Activated T-helper 1 cell treated with anti-CD3 and anti-CD28 coated beads, Interleukin-12 subunit alpha, Interleukin-12 subunit beta, Interleukin-2, Interleukin-4 antibody, amounts not matched to agents 30 ng/mL and 10 ng/mL and 1 ng/mL, durations not matched to agents 14 hours and 24 hours and 36 hours (primary cell): Measurements from ENCODE around the gene GADL1. TPM values are rescaled to one million over a fixed set of nuclear protein-coding genes. Genes with fewer than 3 reads are reported as not detected.

ENCODE experiments used
- DNase-seq: peaks from one replicate; pipeline ENCODE4 v3.0.0; 2021; ENCODE audit warnings: low spot score
- H3K27ac Mint-ChIP-seq: one replicate; pipeline ENCODE4 v1.8.0; 2021; ENCODE audit warnings: mild to moderate bottlenecking, mixed read lengths
- H3K27me3 Mint-ChIP-seq: one replicate; pipeline ENCODE4 v1.8.0; 2022; ENCODE audit warnings: mild to moderate bottlenecking, moderate library complexity, mixed read lengths; ENCODE audit not compliant: insufficient read depth
- H3K36me3 Mint-ChIP-seq: one replicate; pipeline ENCODE4 v1.8.0; 2021; ENCODE audit warnings: low read depth, mixed read lengths
- H3K4me1 Mint-ChIP-seq: one replicate; pipeline ENCODE4 v1.8.0; 2021; ENCODE audit warnings: low read depth, mixed read lengths
- H3K4me3 Mint-ChIP-seq: one replicate; pipeline ENCODE4 v1.8.0; 2021; ENCODE audit warnings: mild to moderate bottlenecking, moderate library complexity, mixed read lengths
- H3K9me3 Mint-ChIP-seq: one replicate; pipeline ENCODE4 v1.8.0; 2021; ENCODE audit warnings: mixed read lengths
- intact Hi-C: fragments of 100-400 bp; cut with micrococcal nuclease; formaldehyde crosslinking; loops from one replicate; pipeline ENCODE4 v1.15.1; 2024
- total RNA-seq: library from RNA; stranded (reverse); gene quantifications from 2 replicates; pipeline ENCODE4 v1.2.3, GENCODE V29; 2022

GADL1 gene
- total RNA-seq, 1 donor from 2014 or later = not detected

DNA sequence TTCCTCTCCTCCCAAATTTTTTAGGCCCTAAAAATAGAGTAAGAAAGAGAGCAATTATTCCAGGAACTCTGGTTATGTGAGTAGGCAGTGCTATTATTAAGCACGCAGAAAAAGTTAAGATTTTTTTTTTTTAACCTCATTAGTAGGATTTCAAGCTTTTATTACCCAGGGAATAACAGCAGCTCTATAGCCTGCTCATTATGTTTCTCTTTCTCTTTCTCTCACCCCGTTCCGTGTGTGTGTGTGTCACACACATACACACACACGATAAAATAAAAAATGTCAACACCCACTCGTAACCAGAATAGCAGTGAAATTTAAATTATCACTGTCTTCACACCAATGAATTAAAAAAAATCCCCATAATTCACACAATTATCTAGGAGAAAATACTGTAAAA lies 30.3 kb downstream of the GADL1 start:
- Mint-ChIP-seq H3K4me1 (no peaks in the 10 kb centered on the region), H3K4me3 (no peak overlapping the region), H3K27ac (no peak overlapping the region), H3K36me3 (no peaks in the 10 kb centered on the region), H3K27me3 (peaks cover 9% of the 10 kb centered on the region), H3K9me3 (no peaks in the 10 kb centered on the region)
- intact Hi-C loops = no loop called here
- DNase-seq = no peak

DNA sequence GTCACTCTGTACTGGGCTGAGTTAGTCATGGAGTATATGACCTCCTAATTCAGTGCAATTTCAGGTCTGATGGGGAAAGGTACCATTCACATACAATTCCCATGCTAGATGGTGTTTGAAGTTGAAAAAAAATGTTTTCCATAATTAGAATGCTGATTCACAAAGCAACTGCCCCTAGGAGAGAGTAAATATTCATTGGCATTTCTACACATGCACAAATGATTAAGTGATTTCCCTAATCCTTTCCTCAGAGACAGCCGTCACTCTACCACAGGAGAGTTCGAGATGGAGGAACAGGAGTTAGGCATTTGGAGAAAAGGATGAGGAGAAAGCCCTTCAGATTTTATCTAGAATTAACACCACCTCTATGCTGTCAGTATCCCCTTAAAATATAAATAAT lies 32.5 kb downstream of the GADL1 start:
- Mint-ChIP-seq H3K27me3 (peaks cover 9% of the 10 kb centered on the region), H3K4me3 (no peak overlapping the region), H3K27ac (no peak overlapping the region), H3K36me3 (no peaks in the 10 kb centered on the region), H3K9me3 (no peaks in the 10 kb centered on the region), H3K4me1 (no peaks in the 10 kb centered on the region)
- DNase-seq = no peak
- intact Hi-C loops = no loop called here

DNA sequence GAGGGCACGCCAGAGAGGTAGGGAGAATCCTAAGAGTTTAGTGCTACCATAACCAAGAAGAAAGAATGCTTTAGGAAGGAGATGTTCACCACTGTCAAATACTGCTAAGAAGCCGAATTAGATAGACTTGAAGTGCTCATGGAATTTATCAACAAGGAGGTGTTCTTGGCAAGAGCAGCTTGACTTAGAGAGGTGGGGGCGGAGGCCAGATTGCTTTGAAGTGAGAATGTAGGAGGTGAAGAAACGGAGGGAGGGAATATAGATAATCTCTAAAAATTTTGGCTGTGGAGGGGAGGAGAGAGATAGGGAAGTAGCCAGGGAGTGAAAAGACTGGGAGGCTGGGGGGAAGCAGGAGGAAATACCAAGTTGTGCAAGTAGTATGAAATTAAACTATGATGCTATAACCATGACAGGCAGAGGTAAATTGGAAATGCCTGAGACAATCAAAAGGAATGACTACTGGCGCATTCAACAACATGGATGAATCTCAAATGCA lies 35.5 kb downstream of the GADL1 start:
- H3K36me3 Mint-ChIP-seq = no peaks in the 10 kb centered on the region
- no peak for DNase-seq
- H3K4me1 Mint-ChIP-seq = no peaks in the 10 kb centered on the region
- no peaks in the 10 kb centered on the region for H3K9me3 Mint-ChIP-seq
- intact Hi-C loops = no loop called here
- peaks cover 9% of the 10 kb centered on the region for H3K27me3 Mint-ChIP-seq
- H3K4me3 Mint-ChIP-seq = no peak overlapping the region
- H3K27ac Mint-ChIP-seq = no peak overlapping the region

DNA sequence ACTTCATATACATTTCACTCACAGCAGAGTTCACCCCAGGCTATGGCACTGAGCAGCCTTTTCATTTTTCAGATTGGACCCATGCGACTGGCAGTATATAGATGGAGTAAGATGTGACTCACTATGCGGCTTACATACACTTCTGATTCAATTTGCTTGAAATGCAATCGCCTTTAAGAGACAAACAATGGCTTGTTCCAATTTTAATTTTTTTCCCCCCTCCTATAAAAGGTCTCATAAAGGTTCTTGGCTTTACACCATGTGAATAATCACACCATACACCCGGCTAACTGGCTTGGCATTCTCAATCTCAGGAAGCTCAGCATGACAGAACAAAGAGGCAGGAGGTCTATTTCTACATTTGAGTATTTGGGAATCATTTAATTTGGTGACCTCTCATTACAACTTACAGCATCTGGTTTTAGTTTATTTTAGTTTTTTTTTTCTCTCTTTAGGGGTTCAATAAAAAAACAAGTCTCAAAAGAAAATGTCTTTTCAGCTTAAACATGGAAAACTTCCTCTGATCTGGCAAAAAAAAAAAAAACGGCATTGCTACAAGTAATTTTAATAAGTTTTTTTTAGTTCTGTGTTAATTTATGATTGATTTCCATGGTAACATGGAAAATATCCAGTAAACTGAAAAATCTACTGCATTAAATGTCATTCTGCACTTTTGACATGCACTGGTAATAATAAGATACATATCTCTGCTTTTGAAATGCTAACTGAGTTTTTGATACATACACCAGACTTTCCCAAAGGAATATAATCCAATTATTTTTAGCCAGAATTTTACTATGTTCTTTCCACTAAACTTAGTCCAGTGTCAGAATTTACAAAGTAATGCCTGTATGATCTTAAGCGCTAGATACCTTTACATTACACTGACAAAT lies 38.8 kb downstream of the GADL1 start:
- no peaks in the 10 kb centered on the region for H3K9me3 Mint-ChIP-seq
- no peak overlapping the region for H3K27ac Mint-ChIP-seq
- no peak for DNase-seq
- no peak overlapping the region for H3K4me3 Mint-ChIP-seq
- peaks cover under 1% of the 10 kb centered on the region for H3K27me3 Mint-ChIP-seq
- intact Hi-C loops = no loop called here
- no peaks in the 10 kb centered on the region for H3K36me3 Mint-ChIP-seq
- no peaks in the 10 kb centered on the region for H3K4me1 Mint-ChIP-seq

DNA sequence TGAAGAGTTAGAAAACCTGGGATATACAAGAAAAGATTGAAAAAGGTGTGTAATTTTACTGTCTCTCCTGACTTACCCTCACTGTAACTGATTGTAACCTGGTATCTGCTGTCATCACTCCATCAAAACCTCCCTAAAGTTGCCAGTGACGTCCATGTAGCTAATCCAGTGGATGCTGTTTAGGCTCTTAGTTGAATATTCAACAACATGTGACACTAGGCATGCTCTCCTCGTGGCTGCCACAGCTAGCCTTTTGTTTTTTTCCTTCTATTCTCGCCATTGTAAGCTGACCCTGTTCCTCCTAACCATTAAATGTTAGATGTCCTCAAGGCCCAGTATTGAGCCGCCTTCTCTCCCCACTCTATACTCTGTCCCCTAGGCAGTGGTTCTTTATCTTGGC lies 41.6 kb downstream of the GADL1 start:
- Mint-ChIP-seq H3K27ac (no peak overlapping the region), H3K4me1 (peaks cover 6% of the 10 kb centered on the region), H3K9me3 (no peaks in the 10 kb centered on the region), H3K27me3 (no peaks in the 10 kb centered on the region), H3K4me3 (no peak overlapping the region), H3K36me3 (no peaks in the 10 kb centered on the region)
- intact Hi-C loops = no loop called here
- no peak for DNase-seq

DNA sequence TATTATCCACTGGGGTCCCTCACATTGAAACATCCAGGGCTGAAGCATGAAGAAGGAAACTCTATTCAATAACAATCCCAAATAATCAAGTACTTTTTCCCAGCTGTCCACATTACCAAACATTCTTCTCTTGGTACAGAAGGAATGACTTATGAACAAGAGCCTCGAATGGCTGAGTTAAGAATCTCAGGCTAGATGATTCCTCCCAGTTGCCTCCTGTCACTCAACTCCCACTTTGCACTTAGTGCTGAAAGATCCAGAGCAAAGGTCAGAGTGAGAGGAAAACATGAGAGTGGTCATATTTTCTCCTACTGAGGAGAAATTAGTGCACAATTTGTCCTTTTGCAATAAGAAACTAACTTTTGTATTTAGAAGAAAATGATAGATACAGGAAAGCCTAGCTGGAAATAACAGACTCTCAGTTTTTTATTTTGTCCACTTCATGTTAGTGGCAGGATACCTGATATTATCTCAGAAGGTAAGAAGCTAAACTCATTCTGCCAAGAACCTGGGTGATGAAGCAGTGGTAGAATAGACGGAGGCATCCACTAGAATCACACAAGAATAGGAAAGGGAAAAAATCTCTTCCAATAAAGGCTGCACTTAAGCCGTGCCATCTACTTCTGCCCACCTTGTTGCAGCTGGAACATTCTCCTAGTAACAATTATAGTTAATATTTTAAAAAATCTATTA lies 46.2 kb downstream of the GADL1 start:
- peaks cover 29% of the 10 kb centered on the region for H3K4me1 Mint-ChIP-seq
- no peak overlapping the region for H3K4me3 Mint-ChIP-seq
- no peak for DNase-seq
- no peaks in the 10 kb centered on the region for H3K27me3 Mint-ChIP-seq
- H3K36me3 Mint-ChIP-seq = peaks cover 2% of the 10 kb centered on the region
- H3K9me3 Mint-ChIP-seq = no peaks in the 10 kb centered on the region
- no peak overlapping the region for H3K27ac Mint-ChIP-seq
- intact Hi-C loops = loop anchor here (10.0 kb wide), 1 partner anchor 917 kb away; no protein-coding TSS in a partner anchor

DNA sequence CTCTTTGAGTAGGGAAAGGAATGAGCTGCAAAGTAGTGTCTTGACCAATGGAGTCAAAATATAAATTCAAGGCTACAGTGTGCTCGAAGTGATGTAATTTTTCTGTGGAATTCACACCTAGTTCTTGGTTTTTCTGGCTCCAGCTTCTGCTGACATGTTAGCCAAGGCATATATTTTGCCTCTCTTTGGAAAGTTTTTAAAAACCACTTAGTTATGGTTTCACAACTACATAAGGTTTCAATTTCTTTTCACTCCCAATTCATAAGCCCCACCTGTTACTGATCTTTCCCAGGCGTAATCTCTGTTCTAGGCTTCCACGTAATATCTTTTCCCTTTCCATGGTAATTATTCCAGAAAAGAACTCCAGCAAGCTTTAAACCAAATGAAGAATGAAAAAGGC lies 46.9 kb downstream of the GADL1 start:
- no peaks in the 10 kb centered on the region for H3K9me3 Mint-ChIP-seq

DNA sequence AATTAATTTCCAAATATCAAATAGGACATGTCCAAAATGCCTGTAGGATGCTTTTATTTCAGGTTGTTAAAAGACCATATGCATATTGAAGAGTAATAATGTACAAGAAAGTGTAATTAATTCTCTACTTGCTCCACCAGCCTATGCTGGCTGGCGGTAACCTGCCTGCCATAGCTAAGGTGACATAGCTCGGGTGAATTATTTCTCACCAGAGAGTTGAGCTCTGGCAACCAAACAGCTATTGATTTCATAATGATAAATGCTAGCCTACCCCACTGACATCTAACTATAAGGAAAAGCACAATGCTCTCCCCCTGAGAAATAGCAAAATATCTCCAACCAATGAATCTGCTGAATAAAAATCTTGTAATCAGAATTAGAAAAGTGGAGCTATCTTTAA lies 48.9 kb downstream of the GADL1 start:
- H3K9me3 Mint-ChIP-seq = no peaks in the 10 kb centered on the region
- DNase-seq = no peak
- peaks cover 2% of the 10 kb centered on the region for H3K36me3 Mint-ChIP-seq
- H3K4me3 Mint-ChIP-seq = no peak overlapping the region
- no peak overlapping the region for H3K27ac Mint-ChIP-seq
- intact Hi-C loops = loop anchor here (10.0 kb wide), 1 partner anchor 919 kb away; no protein-coding TSS in a partner anchor
- H3K27me3 Mint-ChIP-seq = no peaks in the 10 kb centered on the region
- peaks cover 40% of the 10 kb centered on the region for H3K4me1 Mint-ChIP-seq

More for the DNA sequence above, 46.9 kb downstream of the GADL1 start:
- intact Hi-C loops = loop anchor here (1.0 to 10.0 kb wide), 2 partner anchors 258 to 917 kb away; no protein-coding TSS in a partner anchor
- Mint-ChIP-seq H3K36me3 (peaks cover 2% of the 10 kb centered on the region), H3K4me1 (peaks cover 30% of the 10 kb centered on the region), H3K4me3 (no peak overlapping the region), H3K27me3 (no peaks in the 10 kb centered on the region), H3K27ac (no peak overlapping the region)
- DNase-seq = no peak

DNA sequence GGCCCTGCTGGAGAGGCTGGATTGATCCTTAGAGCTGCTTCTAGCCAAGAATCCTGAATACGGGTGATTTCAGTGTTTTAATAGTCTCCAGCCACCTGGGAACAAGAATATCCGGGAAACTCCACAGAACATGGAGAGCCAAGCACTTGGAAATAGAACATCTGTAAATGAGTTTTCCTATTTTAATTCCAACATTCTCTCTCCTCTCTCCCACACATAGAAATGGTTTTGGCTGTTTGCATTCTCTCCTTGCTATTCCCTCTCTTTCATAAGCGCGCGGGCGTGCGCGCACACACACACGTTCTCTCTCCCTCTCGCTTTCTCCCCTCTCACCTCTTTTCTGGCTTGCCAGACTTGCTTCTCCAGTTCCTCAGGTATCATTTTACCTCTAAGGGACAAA lies 50.6 kb downstream of the GADL1 start:
- Mint-ChIP-seq H3K36me3 (peaks cover 3% of the 10 kb centered on the region), H3K27ac (no peak overlapping the region), H3K4me1 (peaks cover 40% of the 10 kb centered on the region), H3K27me3 (peaks cover 4% of the 10 kb centered on the region), H3K9me3 (no peaks in the 10 kb centered on the region), H3K4me3 (no peak overlapping the region)
- no peak for DNase-seq
- intact Hi-C loops = loop anchor here (2.0 to 10.0 kb wide), 2 partner anchors 25 to 921 kb away; no protein-coding TSS in a partner anchor

DNA sequence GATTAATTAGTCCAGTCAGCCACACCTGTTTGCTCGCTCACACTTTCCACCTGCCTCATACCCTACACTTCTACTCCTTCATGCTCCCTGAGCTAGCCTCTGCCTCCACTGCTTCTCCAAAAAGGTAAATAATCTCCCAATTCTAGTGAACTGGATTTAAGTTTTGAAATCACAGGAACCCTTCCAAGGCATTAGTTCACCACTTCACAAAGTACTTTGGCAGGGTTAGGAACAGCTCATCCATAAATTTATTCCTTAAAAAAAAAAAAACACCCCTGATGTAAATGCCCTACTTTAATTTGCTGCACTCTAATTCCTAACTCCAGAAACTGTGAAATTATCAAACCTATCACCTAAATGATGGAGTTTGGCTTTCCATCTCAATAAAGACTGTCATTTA lies 58.3 kb downstream of the GADL1 start:
- H3K36me3 Mint-ChIP-seq = peaks cover 1% of the 10 kb centered on the region
- no peak for DNase-seq
- H3K4me1 Mint-ChIP-seq = no peaks in the 10 kb centered on the region
- H3K27me3 Mint-ChIP-seq = peaks cover 21% of the 10 kb centered on the region
- intact Hi-C loops = no loop called here
- H3K27ac Mint-ChIP-seq = no peak overlapping the region
- H3K4me3 Mint-ChIP-seq = no peak overlapping the region
- no peaks in the 10 kb centered on the region for H3K9me3 Mint-ChIP-seq

DNA sequence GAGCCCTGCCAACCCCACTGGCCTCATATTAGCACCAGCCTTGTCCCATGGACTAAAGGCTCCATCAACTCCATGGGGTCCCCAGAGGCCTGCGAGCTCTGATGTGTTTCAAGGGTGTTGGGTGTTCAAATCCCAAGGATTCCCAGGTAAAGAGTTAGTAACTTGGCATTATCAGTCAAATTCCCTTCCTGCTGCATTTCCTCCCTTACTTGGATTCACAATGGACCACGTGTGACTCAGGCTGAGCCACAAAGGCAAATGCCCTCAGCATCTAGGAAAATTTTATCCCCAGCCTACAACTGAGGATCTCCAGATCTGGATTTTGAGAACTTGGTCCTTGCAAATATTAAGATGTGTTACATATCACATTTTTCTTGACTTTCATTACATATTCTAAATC lies 58.8 kb downstream of the GADL1 start:
- Mint-ChIP-seq H3K27me3 (peaks cover 21% of the 10 kb centered on the region), H3K4me1 (no peaks in the 10 kb centered on the region), H3K36me3 (peaks cover 1% of the 10 kb centered on the region), H3K27ac (no peak overlapping the region), H3K4me3 (no peak overlapping the region), H3K9me3 (no peaks in the 10 kb centered on the region)
- no peak for DNase-seq
- intact Hi-C loops = no loop called here

DNA sequence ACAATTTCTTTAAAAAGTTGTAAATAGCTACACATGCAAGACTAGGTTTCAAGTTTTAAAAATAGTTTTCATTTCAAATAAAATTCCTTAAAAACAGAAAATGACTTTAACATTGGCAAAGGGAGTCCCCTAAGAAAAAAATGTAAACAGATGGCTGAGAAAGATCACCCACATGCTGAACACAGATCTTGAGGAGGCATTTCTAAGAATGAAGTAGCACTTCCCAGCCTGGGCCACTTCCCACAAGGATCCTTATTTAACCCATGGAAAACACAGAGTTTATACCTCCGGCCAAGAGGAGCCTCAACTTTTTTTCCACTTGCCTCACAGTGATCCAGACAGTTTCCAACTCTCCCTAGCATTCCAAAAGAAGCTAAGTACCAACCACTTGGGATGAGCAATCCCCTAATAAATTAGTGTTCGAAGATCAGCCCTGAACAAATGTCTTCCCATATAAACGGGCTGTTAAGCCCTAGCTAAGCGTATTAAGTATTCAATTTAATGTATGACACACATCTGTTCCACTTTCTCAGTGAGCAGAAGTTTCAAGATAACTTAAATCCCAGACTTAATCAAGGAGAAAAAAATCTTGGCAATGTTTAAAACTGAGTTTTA lies 61.4 kb downstream of the GADL1 start:
- H3K27me3 Mint-ChIP-seq = peaks cover 22% of the 10 kb centered on the region
- no peaks in the 10 kb centered on the region for H3K4me1 Mint-ChIP-seq
- H3K9me3 Mint-ChIP-seq = no peaks in the 10 kb centered on the region
- H3K27ac Mint-ChIP-seq = no peak overlapping the region
- H3K4me3 Mint-ChIP-seq = no peak overlapping the region
- H3K36me3 Mint-ChIP-seq = no peaks in the 10 kb centered on the region
- intact Hi-C loops = no loop called here
- DNase-seq = no peak

DNA sequence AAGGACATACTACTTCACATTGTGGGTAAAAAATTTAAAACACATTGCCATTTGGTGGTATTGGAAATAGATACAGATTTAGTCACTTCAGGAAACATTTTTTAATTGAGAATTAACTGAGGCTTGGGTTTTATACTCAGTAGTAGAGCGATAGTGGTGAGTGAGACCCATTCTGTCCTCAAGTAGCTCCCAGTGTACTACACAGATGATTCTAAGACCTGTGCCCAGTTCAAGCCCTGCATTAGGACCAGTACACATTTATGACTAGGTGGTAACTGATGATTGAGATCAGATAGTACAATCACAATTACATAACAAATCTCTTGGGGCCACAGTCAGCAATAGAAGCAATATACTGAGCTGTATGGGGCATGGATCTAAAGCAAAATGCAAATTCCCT lies 67.4 kb downstream of the GADL1 start:
- Mint-ChIP-seq H3K27me3 (peaks cover 19% of the 10 kb centered on the region), H3K4me1 (no peaks in the 10 kb centered on the region), H3K27ac (no peak overlapping the region), H3K4me3 (no peak overlapping the region), H3K36me3 (no peaks in the 10 kb centered on the region), H3K9me3 (no peaks in the 10 kb centered on the region)
- DNase-seq = no peak
- intact Hi-C loops = no loop called here
